Measurements from ENCODE around the gene MEGF6.

MEGF6 gene

GRCh38 chr1:3552176-3552575 lies 59.1 kb downstream of the MEGF6 start:
- DNase-seq = no peak

- no peak for DNase-seq
Measured at GRCh38 chr1:3551711-3552110, 59.6 kb downstream of the MEGF6 start.

GRCh38 chr1:3551290-3551678 lies 60.0 kb downstream of the MEGF6 start:
- no peak for DNase-seq

- DNase-seq = no peak
Measured at GRCh38 chr1:3550511-3551289, 60.6 kb downstream of the MEGF6 start.

- DNase-seq = no peak
Measured at GRCh38 chr1:3548895-3549294, 62.4 kb downstream of the MEGF6 start.

GRCh38 chr1:3548156-3548893 lies 63.0 kb downstream of the MEGF6 start:
- DNase-seq = no peak

- DNase-seq = no peak
Measured at GRCh38 chr1:3547055-3548005, 64.0 kb downstream of the MEGF6 start.

GRCh38 chr1:3546048-3546384 lies 65.3 kb downstream of the MEGF6 start:
- no peak for DNase-seq

GRCh38 chr1:3545363-3546047 lies 65.8 kb downstream of the MEGF6 start:
- no peak for DNase-seq

- DNase-seq = no peak
Measured at GRCh38 chr1:3544040-3544977, 67.0 kb downstream of the MEGF6 start.

- DNase-seq = no peak
Measured at GRCh38 chr1:3543076-3544039, 68.0 kb downstream of the MEGF6 start.

GRCh38 chr1:3542676-3543075 lies 68.6 kb downstream of the MEGF6 start:
- no peak for DNase-seq

- DNase-seq = no peak
Measured at GRCh38 chr1:3541936-3542335, 69.4 kb downstream of the MEGF6 start.

- no peak for DNase-seq
Measured at GRCh38 chr1:3541465-3541864, 69.8 kb downstream of the MEGF6 start.

GRCh38 chr1:3540876-3541275 lies 70.4 kb downstream of the MEGF6 start:
- DNase-seq = no peak

GRCh38 chr1:3539707-3540425 lies 71.4 kb downstream of the MEGF6 start:
- DNase-seq = no peak

- DNase-seq = no peak
Measured at GRCh38 chr1:3537359-3537758, 73.9 kb downstream of the MEGF6 start.

- no peak for DNase-seq
Measured at GRCh38 chr1:3536420-3537195, 74.7 kb downstream of the MEGF6 start.

- DNase-seq = no peak
Measured at GRCh38 chr1:3535732-3536131, 75.6 kb downstream of the MEGF6 start.

All from effector CD4-positive, alpha-beta T cell (primary cell).